GM12878 (cell line): ENCODE measurements around the gene PTK7. TPM values are rescaled to one million over a fixed set of nuclear protein-coding genes. Genes with fewer than 3 reads are reported as not detected.

ENCODE experiments used
- ATAC-seq: fragments of 200-7000 bp; cut with Tn5 transposase; 3 replicates; pipeline ENCODE4 v1.9.1; 2020; ENCODE audit warnings: mild to moderate bottlenecking, moderate library complexity
- BruUV-seq: library from RNA; stranded (reverse); fragments of 400-500 nt; replicated peaks from 2 replicates; lab custom pipeline; 2021; lab: Mats Ljungman, UMichigan
- CTCF ChIA-PET: fragments of 300-600 bp; sonication (Branson Sonifier 250); formaldehyde crosslinking; extraction: SDS; loops from one replicate; lab custom pipeline; 2021; ENCODE audit warnings: inconsistent platforms; lab: Yijun Ruan, JAX
- POLR2A ChIA-PET: fragments of 350-600 bp; formaldehyde crosslinking; extraction: SDS; loops from one replicate; lab custom pipeline; 2021; ENCODE audit warnings: inconsistent platforms; lab: Charles Lee
- RAD21 ChIA-PET: fragments of 300-600 bp; sonication (Branson Sonifier 250); formaldehyde crosslinking; loops from one replicate; lab custom pipeline; 2023; ENCODE audit warnings: antibody characterized with exemption; ENCODE audit not compliant: unreplicated experiment; lab: Charles Lee
- SMC1A ChIA-PET: fragments of 300-600 bp; sonication (Branson Sonifier 250); formaldehyde crosslinking; loops from one replicate; lab custom pipeline; 2023; ENCODE audit not compliant: unreplicated experiment, uncharacterized antibody; lab: Charles Lee
- DNase-seq: peaks from one replicate; pipeline ENCODE4 v3.0.0-alpha.2; 2011; ENCODE audit warnings: low read depth, low spot score
- FAIRE-seq: peaks from 3 replicates; lab custom pipeline; 2011; peaks lifted over from hg19 to GRCh38; lab: Jason Lieb, UNC
- H2AFZ ChIP-seq: 2 replicates; pipeline ENCODE4 v1.6.0; 2011; ENCODE audit warnings: low read depth, low read length, control low read depth; ENCODE audit not compliant: control insufficient read depth
- H3K27ac ChIP-seq: 2 replicates; pipeline ENCODE4 v1.5.1; 2011; ENCODE audit warnings: control low read depth; ENCODE audit not compliant: control insufficient read depth, insufficient read depth
- H3K27me3 ChIP-seq, 2 experiments: replicated peaks in 1 of 2; 2 replicates each; pipeline versions ENCODE4 v1.6.0 to v1.6.1; 2011; ENCODE audit warnings: low read length in 1 of 2; ENCODE audit not compliant: control insufficient read depth in 2 of 2, insufficient read depth in 2 of 2
- H3K36me3 ChIP-seq, 2 experiments: 2 replicates each; pipeline ENCODE4 v1.5.1; 2011; ENCODE audit warnings: low read length in 1 of 2; ENCODE audit not compliant: control insufficient read depth in 2 of 2, insufficient read depth in 2 of 2
- H3K4me1 ChIP-seq: 2 replicates; pipeline ENCODE4 v1.6.1; 2011; ENCODE audit warnings: mild to moderate bottlenecking, low read length, moderate library complexity, mixed read lengths; ENCODE audit not compliant: control insufficient read depth, insufficient read depth
- H3K4me2 ChIP-seq: 2 replicates; pipeline ENCODE4 v1.6.0; 2011; ENCODE audit warnings: control low read depth; ENCODE audit not compliant: control insufficient read depth, insufficient read depth
- H3K4me3 ChIP-seq: fragments of 200-600 bp; sonication (generic); 2 replicates; pipeline ENCODE4 v1.5.1; 2016
- H3K79me2 ChIP-seq: 2 replicates; pipeline ENCODE4 v1.6.0; 2011; ENCODE audit warnings: low read length; ENCODE audit not compliant: control insufficient read depth, insufficient read depth
- H3K9ac ChIP-seq: 2 replicates; pipeline ENCODE4 v1.8.0; 2011; ENCODE audit warnings: low read length, control low read depth, mixed read lengths; ENCODE audit not compliant: control insufficient read depth, insufficient read depth
- H3K9me3 ChIP-seq: replicated peaks from 3 replicates; pipeline ENCODE4 v1.5.1; 2011; ENCODE audit warnings: mild to moderate bottlenecking, low read length; ENCODE audit not compliant: control insufficient read depth, insufficient read depth
- H4K20me1 ChIP-seq: 2 replicates; pipeline ENCODE4 v1.6.0; 2011; ENCODE audit not compliant: control insufficient read depth, insufficient read depth
- CBX5 ChIP-seq: sonication (generic); IDR thresholded peaks from 2 replicates; pipeline ENCODE4 v1.6.1; 2016; ENCODE audit warnings: low read depth, moderate library complexity, mild to moderate bottlenecking, inconsistent platforms
- E2F4 ChIP-seq: IDR thresholded peaks from 2 replicates; pipeline ENCODE4 v1.6.1; 2012; ENCODE audit warnings: low read depth, low read length, improper control_type of control experiment
- HDAC6 ChIP-seq: fragments of 200-600 bp; sonication (generic); IDR thresholded peaks from one replicate; pipeline ENCODE4 v1.8.0; 2017; ENCODE audit warnings: antibody characterized with exemption; ENCODE audit not compliant: unreplicated experiment
- MLLT1 ChIP-seq: fragments of 450-650 bp; IDR thresholded peaks from 2 replicates; pipeline ENCODE4 v1.6.1; 2016; ENCODE audit warnings: mild to moderate bottlenecking
- MYC ChIP-seq: IDR thresholded peaks from 2 replicates; pipeline ENCODE4 v1.6.1; 2011; ENCODE audit warnings: mild to moderate bottlenecking, low read length, moderate library complexity, inconsistent platforms; ENCODE audit not compliant: insufficient read depth, insufficient replicate concordance, insufficient read length, severe bottlenecking
- PML ChIP-seq: IDR thresholded peaks from 2 replicates; pipeline ENCODE4 v1.6.1; 2012; ENCODE audit warnings: low read length, inconsistent platforms
- SIX5 ChIP-seq: IDR thresholded peaks from 2 replicates; pipeline ENCODE4 v1.6.1; 2011; ENCODE audit warnings: mild to moderate bottlenecking, low read depth, low read length, moderate library complexity; ENCODE audit not compliant: severe bottlenecking
- SMAD5 ChIP-seq: IDR thresholded peaks from 2 replicates; pipeline ENCODE4 v1.6.1; 2016; ENCODE audit warnings: antibody characterized with exemption, low read depth
- SRF ChIP-seq, 2 experiments: IDR thresholded peaks; 2 replicates each; pipeline ENCODE4 v1.6.1; 2011; ENCODE audit warnings: low read depth in 2 of 2, low read length in 2 of 2, mild to moderate bottlenecking in 1 of 2, moderate library complexity in 1 of 2
- STAT1 ChIP-seq: fragments of 450-650 bp; conservative IDR thresholded peaks from 2 replicates; pipeline ENCODE4 v1.6.1; 2014; ENCODE audit warnings: antibody characterized with exemption, mild to moderate bottlenecking
- WGBS: methylation state at CpG from one replicate; pipeline ENCODE4 v1.1.6; 2016; ENCODE audit warnings: low lambda C conversion rate; ENCODE audit not compliant: insufficient replicate concordance, insufficient coverage; ENCODE audit errors: missing lambda C conversion rate; 5-methylcytosine and 5-hydroxymethylcytosine counted together
- in situ Hi-C: fragments of 300-500 bp; cut with MboI; formaldehyde crosslinking; loops from 9 replicates; pipeline ENCODE4 v1.14.3; 2018; ENCODE audit warnings: mixed read lengths
- intact Hi-C: fragments of 100-400 bp; cut with micrococcal nuclease; formaldehyde crosslinking; loops from one replicate; pipeline ENCODE4 v1.14.2; 2022; ENCODE audit not compliant: unreplicated experiment
- polyA plus RNA-seq, 11 experiments: library from polyadenylated mRNA; depleted of rRNA in 4 of 11; unstranded in 6 of 11; stranded (reverse) in 5 of 11; fragments of >200 nt; fragmentation: Nextera tagmentation in 4 of 11; fragmentation: Illumina TruSeq in 1 of 11; extraction: Ambion mirVana in 4 of 11; extraction: Trizol in 1 of 11; gene quantifications; 1 replicate in 1 of 11; 2 replicates in 10 of 11; pipeline versions ENCODE4 v1.2.1 to v1.2.3, GENCODE V29; 2011 to 2016; ENCODE audit warnings: inconsistent platforms in 2 of 11, missing spikeins in 2 of 11, low read depth in 1 of 11
- total RNA-seq, 4 experiments: library from RNA; depleted of rRNA in 3 of 4; stranded (reverse); fragments of >200 nt in 3 of 4; fragmentation: Illumina TruSeq in 1 of 4; extraction: Trizol in 1 of 4; gene quantifications; 2 replicates each; pipeline versions ENCODE4 v1.2.1 to v1.2.3, GENCODE V29; 2013 to 2021
- TF ChIP-seq, protein P1 (sequence below): IDR thresholded peaks from 2 replicates; pipeline ENCODE4 v1.6.1; 2012; ENCODE audit warnings: low read length, inconsistent platforms
- TF ChIP-seq, protein P2 (sequence below): IDR thresholded peaks from 2 replicates; pipeline ENCODE4 v1.6.1; 2012; ENCODE audit warnings: improper control_type of control experiment, low read depth, low read length; ENCODE audit not compliant: insufficient replicate concordance

Gene PTK7
- total and polyA plus RNA-seq, 10 of the 15 experiments (the other 5 are each of a cell fraction or from before 2014, with no cell fraction given): 0.18 to 14.4 (median 3.3) TPM; not detected in 1

DNA sequence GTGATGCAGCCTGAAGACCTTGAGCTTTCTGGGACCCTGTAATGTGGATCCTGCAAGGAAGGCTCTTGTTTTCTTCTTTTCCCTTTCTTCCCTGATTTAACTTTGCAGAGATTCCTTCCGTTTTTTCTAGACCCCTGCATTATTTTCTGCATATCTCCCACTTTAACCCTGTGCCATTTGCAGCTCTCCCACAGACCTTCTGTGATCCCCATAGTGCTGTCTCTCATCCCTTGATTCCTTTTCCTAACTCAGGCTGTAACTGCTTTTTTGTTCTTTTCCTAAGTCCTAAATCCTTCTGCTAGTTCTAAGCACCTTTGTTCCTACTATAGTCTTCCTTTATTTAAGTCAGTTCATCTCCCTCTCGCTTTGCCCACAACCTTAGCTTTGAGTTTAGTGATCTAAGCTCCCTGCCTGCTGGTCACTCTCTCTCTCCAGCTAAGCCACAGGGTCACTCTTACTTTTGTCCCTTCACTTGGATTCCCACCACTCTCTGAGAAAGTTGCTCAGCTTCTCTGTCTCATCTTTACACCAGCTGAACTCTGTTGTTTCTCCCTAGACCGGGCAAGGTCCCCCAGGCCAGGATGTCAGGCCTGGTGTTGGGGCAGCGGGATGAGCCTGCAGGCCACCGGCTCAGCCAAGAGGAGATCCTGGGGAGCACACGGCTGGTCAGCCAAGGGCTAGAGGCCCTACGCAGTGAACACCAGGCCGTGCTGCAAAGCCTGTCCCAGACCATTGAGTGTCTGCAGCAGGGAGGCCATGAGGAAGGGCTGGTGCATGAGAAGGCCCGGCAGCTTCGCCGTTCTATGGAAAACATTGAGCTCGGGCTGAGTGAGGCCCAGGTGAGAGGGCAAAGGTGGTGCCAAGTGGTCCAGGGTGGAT is 15.1 kb upstream of the PTK7 start:
- intact Hi-C loops: no loop called here
- no TSS peak for BruUV-seq
- CTCF ChIA-PET: interaction anchor here (1.4 kb wide), 1 partner anchor 83 kb away, joined by 4 read pairs; no protein-coding TSS in a partner anchor
- no peak for TF ChIP-seq SRF (IDR thresholded peaks at IDR 0.05; ENCODE audit: low read depth in 2 of 2, low read length in 2 of 2)
- no peak for TF ChIP-seq HDAC6
- no peak for TF ChIP-seq MYC
- TF ChIP-seq, protein P1, sequence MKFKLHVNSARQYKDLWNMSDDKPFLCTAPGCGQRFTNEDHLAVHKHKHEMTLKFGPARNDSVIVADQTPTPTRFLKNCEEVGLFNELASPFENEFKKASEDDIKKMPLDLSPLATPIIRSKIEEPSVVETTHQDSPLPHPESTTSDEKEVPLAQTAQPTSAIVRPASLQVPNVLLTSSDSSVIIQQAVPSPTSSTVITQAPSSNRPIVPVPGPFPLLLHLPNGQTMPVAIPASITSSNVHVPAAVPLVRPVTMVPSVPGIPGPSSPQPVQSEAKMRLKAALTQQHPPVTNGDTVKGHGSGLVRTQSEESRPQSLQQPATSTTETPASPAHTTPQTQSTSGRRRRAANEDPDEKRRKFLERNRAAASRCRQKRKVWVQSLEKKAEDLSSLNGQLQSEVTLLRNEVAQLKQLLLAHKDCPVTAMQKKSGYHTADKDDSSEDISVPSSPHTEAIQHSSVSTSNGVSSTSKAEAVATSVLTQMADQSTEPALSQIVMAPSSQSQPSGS: no peak
- no peak for TF ChIP-seq CBX5
- no peak for TF ChIP-seq SMAD5
- no peak for TF ChIP-seq SIX5
- TF ChIP-seq E2F4: no peak
- TF ChIP-seq, protein P2, sequence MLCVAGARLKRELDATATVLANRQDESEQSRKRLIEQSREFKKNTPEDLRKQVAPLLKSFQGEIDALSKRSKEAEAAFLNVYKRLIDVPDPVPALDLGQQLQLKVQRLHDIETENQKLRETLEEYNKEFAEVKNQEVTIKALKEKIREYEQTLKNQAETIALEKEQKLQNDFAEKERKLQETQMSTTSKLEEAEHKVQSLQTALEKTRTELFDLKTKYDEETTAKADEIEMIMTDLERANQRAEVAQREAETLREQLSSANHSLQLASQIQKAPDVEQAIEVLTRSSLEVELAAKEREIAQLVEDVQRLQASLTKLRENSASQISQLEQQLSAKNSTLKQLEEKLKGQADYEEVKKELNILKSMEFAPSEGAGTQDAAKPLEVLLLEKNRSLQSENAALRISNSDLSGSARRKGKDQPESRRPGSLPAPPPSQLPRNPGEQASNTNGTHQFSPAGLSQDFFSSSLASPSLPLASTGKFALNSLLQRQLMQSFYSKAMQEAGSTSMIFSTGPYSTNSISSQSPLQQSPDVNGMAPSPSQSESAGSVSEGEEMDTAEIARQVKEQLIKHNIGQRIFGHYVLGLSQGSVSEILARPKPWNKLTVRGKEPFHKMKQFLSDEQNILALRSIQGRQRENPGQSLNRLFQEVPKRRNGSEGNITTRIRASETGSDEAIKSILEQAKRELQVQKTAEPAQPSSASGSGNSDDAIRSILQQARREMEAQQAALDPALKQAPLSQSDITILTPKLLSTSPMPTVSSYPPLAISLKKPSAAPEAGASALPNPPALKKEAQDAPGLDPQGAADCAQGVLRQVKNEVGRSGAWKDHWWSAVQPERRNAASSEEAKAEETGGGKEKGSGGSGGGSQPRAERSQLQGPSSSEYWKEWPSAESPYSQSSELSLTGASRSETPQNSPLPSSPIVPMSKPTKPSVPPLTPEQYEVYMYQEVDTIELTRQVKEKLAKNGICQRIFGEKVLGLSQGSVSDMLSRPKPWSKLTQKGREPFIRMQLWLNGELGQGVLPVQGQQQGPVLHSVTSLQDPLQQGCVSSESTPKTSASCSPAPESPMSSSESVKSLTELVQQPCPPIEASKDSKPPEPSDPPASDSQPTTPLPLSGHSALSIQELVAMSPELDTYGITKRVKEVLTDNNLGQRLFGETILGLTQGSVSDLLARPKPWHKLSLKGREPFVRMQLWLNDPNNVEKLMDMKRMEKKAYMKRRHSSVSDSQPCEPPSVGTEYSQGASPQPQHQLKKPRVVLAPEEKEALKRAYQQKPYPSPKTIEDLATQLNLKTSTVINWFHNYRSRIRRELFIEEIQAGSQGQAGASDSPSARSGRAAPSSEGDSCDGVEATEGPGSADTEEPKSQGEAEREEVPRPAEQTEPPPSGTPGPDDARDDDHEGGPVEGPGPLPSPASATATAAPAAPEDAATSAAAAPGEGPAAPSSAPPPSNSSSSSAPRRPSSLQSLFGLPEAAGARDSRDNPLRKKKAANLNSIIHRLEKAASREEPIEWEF: no peak
- no peak for TF ChIP-seq STAT1
- no peak for TF ChIP-seq PML
- no peak for TF ChIP-seq MLLT1

More for the DNA sequence above, 15.1 kb upstream of the PTK7 start:
- no peaks in the 10 kb centered on the region for H3K27me3 ChIP-seq
- no peak overlapping the region; the same call in 1 of the 2 replicates for H3K4me2 ChIP-seq
- no peak overlapping the region for H3K4me3 ChIP-seq
- in situ Hi-C loops: no loop called here
- H3K9me3 ChIP-seq: no peaks in the 10 kb centered on the region
- no peak for ATAC-seq
- H2AFZ ChIP-seq: no peak overlapping the region
- no peak overlapping the region for H3K27ac ChIP-seq
- no peaks in the 10 kb centered on the region; a peak in 1 of 4 replicates for H3K36me3 ChIP-seq
- WGBS: 67% methylated on average over 12 of the region's 12 CpGs
- peaks cover 15% of the 10 kb centered on the region for H3K79me2 ChIP-seq
- no peak for FAIRE-seq
- no peak for DNase-seq
- no peaks in the 10 kb centered on the region for H4K20me1 ChIP-seq
- no peak overlapping the region for H3K9ac ChIP-seq
- ChIA-PET POLR2A (interaction anchor here (0.5 to 2.0 kb wide), 3 partner anchors 47 to 90 kb away, joined by 3 to 19 read pairs (median 3); partner anchors contain the start of genes KLHDC3, MEA1 and PPP2R5D), SMC1A (interaction anchor here (0.6 to 1.4 kb wide), 2 partner anchors 148 to 177 kb away, joined by 3 read pairs; no protein-coding TSS in a partner anchor), RAD21 (interaction anchor here (0.8 to 3.0 kb wide), 4 partner anchors 8 to 83 kb away, joined by 3 to 16 read pairs (median 4); partner anchors contain the start of genes KLHDC3 and MEA1)
- peaks cover 3% of the 10 kb centered on the region; the same call in 1 of the 2 replicates for H3K4me1 ChIP-seq
